ENCODE data around the gene GUCY2C. TPM values are rescaled to one million over a fixed set of nuclear protein-coding genes. Genes with fewer than 3 reads are reported as not detected.

Gene GUCY2C
- total RNA-seq, 2 donors from 2014 or later = 0.14 TPM; not detected in 1

DNA sequence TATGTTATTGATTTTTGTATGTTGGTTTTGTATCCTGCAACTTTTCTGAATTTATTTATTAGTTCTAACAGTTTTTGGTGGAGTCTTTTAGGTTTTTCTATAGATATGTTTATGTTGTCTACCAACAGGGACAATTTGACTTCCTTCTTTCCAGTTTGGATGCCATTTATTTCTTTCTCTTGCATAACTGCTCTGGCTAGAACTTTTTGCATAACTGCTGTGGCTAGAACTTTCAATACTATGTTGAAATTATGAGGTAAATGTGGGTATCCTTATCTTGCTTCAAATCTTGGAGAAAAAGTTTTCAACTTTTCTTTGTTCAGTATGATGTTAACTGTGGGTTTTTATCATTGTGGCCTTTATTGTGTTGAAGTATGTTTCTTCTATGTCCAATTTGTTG lies 88.8 kb downstream of the GUCY2C start:
- ATAC-seq (ENCODE audit: insufficient number of reproducible peaks, low FRiP score, low read depth) = no peak
- Histone ChIP-seq H3K4me1 (ENCODE audit: control insufficient read depth in 1 of 2, low read depth in 2 of 2) (peaks cover 0 to under 1% of the 10 kb centered on the region in 2 donors), H3K27me3 (replicated peaks; ENCODE audit: insufficient read depth) (no peaks in the 10 kb centered on the region), H3K9me3 (peaks cover 37% of the 10 kb centered on the region), H3K36me3 (no peaks in the 10 kb centered on the region), H3K4me3 (no peak overlapping the region), H3K27ac (no peak overlapping the region)
- DNase-seq (ENCODE audit: low spot score) = no peak
- TF ChIP-seq, protein P1, sequence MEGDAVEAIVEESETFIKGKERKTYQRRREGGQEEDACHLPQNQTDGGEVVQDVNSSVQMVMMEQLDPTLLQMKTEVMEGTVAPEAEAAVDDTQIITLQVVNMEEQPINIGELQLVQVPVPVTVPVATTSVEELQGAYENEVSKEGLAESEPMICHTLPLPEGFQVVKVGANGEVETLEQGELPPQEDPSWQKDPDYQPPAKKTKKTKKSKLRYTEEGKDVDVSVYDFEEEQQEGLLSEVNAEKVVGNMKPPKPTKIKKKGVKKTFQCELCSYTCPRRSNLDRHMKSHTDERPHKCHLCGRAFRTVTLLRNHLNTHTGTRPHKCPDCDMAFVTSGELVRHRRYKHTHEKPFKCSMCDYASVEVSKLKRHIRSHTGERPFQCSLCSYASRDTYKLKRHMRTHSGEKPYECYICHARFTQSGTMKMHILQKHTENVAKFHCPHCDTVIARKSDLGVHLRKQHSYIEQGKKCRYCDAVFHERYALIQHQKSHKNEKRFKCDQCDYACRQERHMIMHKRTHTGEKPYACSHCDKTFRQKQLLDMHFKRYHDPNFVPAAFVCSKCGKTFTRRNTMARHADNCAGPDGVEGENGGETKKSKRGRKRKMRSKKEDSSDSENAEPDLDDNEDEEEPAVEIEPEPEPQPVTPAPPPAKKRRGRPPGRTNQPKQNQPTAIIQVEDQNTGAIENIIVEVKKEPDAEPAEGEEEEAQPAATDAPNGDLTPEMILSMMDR (IDR thresholded peaks at IDR 0.05) = no peak

DNA sequence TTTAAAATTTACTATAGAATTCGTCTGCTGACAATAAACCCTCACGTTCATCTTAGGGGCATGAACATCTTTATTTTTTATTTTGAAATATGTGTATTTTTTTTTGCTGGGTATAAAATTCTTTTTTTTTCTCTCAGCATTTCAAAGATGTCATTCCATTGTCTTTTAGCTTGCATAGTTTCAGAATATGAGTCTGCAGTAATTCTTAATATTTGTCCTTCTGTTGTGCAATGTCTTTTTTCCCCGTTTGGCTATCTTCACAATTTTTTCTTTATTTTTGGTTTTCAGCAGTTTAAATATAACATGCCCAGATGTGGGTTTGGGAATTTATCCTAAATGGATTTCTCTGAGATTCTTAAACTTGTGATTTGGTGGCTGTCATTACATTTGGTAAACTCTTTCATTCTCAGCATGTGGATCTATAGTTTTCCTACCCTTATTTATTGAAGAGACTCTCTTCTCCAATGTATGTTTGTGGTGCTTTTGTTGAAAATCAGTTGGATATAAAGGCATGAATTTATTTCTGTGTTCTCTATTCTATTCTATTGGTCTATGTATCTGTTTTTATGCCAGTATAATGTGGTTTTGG lies 90.9 kb downstream of the GUCY2C start:
- no peak overlapping the region for H3K27ac ChIP-seq
- no peaks in the 10 kb centered on the region for H3K36me3 ChIP-seq
- H3K4me1 ChIP-seq (ENCODE audit: control insufficient read depth in 1 of 2, low read depth in 2 of 2) = no peaks in the 10 kb centered on the region
- TF ChIP-seq, protein P1 (IDR thresholded peaks at IDR 0.05) = no peak
- H3K4me3 ChIP-seq = no peak overlapping the region
- no peaks in the 10 kb centered on the region for H3K27me3 ChIP-seq (replicated peaks; ENCODE audit: insufficient read depth)
- DNase-seq (ENCODE audit: low spot score) (no peak), ATAC-seq (ENCODE audit: insufficient number of reproducible peaks, low FRiP score, low read depth) (no peak)
- H3K9me3 ChIP-seq = peaks cover 37% of the 10 kb centered on the region

DNA sequence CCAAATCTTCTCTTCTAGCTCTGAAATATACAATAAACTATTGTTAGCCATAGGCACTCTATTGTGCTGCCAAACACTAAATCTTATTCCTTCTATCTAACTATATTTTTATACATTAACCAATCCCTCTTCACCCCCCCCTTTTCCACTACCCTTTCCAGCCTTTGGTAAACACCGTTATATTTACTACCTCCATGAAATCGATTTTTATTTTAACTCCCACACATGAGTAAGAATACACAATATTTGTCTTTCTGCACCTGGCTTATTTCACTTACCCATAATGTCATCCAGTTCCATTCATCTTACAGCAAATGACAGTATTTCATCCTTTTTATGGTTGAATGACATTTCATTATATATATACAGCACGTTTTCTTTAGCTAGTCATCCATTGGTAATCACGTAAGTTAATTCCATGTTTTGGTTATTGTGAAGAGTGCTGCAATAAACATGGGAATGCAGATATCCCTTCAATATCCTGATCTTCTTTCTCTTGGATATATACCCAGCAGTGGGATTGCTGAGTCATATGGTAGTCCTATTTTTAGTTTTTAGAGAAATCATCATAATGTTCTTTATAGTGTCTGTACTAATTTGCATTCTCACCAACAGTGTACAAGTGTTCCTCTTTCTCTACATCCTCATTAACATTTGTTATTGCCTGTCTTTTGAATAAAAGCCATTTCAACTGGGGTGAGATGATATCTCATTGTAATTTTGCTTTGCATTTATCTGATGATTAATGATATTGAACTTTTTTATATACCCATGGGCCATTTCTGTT lies 94.5 kb downstream of the GUCY2C start:
- TF ChIP-seq, protein P1 (IDR thresholded peaks at IDR 0.05) = no peak
- ATAC-seq (ENCODE audit: insufficient number of reproducible peaks, low FRiP score, low read depth) (no peak), DNase-seq (ENCODE audit: low spot score) (no peak)
- no peaks in the 10 kb centered on the region for H3K27me3 ChIP-seq (replicated peaks; ENCODE audit: insufficient read depth)
- H3K4me3 ChIP-seq = no peak overlapping the region
- H3K36me3 ChIP-seq = no peaks in the 10 kb centered on the region
- no peak overlapping the region for H3K27ac ChIP-seq
- H3K9me3 ChIP-seq = peaks cover 30% of the 10 kb centered on the region
- H3K4me1 ChIP-seq (ENCODE audit: control insufficient read depth in 1 of 2, low read depth in 2 of 2) = no peaks in the 10 kb centered on the region

DNA sequence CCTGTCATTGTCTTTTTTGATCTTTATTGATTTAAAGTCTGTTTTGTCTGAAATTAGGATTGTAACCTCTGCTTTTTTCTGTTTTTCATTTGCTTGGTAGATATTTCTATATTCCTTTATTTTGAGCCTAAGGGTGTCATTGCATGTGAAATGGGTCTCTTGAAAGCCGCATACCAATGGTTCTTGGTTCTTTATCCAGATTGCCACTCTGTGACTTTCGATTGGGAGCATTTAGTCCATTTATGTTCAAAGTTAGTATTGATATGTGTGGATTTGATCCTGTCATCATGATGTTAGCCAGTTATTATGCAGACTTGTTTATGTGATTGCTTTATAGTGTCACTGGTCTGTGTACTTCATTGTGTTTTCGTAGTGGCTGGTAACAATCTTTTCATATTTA lies 98.9 kb downstream of the GUCY2C start:
- Histone ChIP-seq H3K9me3 (no peaks in the 10 kb centered on the region), H3K27me3 (replicated peaks; ENCODE audit: insufficient read depth) (no peaks in the 10 kb centered on the region), H3K4me3 (no peak overlapping the region), H3K36me3 (no peaks in the 10 kb centered on the region), H3K4me1 (ENCODE audit: control insufficient read depth in 1 of 2, low read depth in 2 of 2) (no peaks in the 10 kb centered on the region), H3K27ac (no peak overlapping the region)
- no peak for DNase-seq (ENCODE audit: low spot score)
- ATAC-seq (ENCODE audit: insufficient number of reproducible peaks, low FRiP score, low read depth) = no peak
- TF ChIP-seq, protein P1 (IDR thresholded peaks at IDR 0.05) = no peak

DNA sequence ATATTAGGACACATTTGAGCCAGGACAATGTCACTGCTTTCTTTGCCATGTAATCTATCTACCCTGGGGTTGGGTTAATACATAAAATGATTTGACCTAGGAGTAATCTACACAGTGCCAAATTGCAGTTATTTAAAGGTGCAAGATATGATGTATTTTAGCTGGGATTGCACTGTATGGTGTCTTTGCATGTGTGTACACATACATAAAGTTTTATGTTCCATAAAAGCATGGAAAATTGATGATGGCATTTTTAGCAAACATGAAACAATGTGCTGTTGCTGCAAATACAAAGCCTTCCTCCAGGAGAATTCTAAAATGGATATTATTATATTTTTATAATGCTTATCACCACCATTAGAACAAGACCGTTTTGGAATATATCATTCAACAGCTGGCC lies 104.7 kb downstream of the GUCY2C start:
- TF ChIP-seq, protein P1 (IDR thresholded peaks at IDR 0.05) = no peak
- ATAC-seq (ENCODE audit: insufficient number of reproducible peaks, low FRiP score, low read depth) (no peak), DNase-seq (ENCODE audit: low spot score) (no peak)
- Histone ChIP-seq H3K4me1 (ENCODE audit: control insufficient read depth in 1 of 2, low read depth in 2 of 2) (no peaks in the 10 kb centered on the region), H3K9me3 (no peaks in the 10 kb centered on the region), H3K27me3 (replicated peaks; ENCODE audit: insufficient read depth) (no peaks in the 10 kb centered on the region), H3K27ac (no peak overlapping the region), H3K36me3 (no peaks in the 10 kb centered on the region), H3K4me3 (no peak overlapping the region)

Data from thoracic aorta (tissue), 2 donors.